Brain microvascular endothelial cell (primary cell): Measurements from ENCODE around the gene MAD1L1.

Source experiments
- DNase-seq: peaks from one replicate; pipeline ENCODE4 v3.0.0-alpha.2; 2020
- H3K27ac ChIP-seq: fragments of 250-450 bp; sonication (Bioruptor Pico); 2 replicates; pipeline ENCODE4 v1.5.1; 2020; ENCODE audit warnings: mild to moderate bottlenecking, moderate library complexity
- H3K27me3 ChIP-seq: fragments of 250-450 bp; sonication (Bioruptor Pico); replicated peaks from 2 replicates; pipeline ENCODE4 v1.5.1; 2020; ENCODE audit warnings: mild to moderate bottlenecking
- H3K36me3 ChIP-seq: fragments of 250-450 bp; sonication (Bioruptor Pico); replicated peaks from 2 replicates; pipeline ENCODE4 v1.5.1; 2020; ENCODE audit warnings: mild to moderate bottlenecking
- H3K4me3 ChIP-seq: 2 replicates; pipeline ENCODE4 v1.5.1; 2011; ENCODE audit warnings: low read depth, mild to moderate bottlenecking, control low read depth, low read length, moderate library complexity
- in situ Hi-C: cut with HindIII; loops from 2 replicates; pipeline ENCODE4 v1.10.0; 2017; ENCODE audit warnings: low sequenced_read_pairs, low pct_ligation_motif_present
- TF ChIP-seq, protein P1 (sequence below): IDR thresholded peaks from 2 replicates; pipeline ENCODE4 v1.5.1; 2011; ENCODE audit warnings: low read depth, mild to moderate bottlenecking, moderate library complexity, low read length, control low read depth, inconsistent platforms; ENCODE audit errors: missing control alignments

MAD1L1 gene

DNA sequence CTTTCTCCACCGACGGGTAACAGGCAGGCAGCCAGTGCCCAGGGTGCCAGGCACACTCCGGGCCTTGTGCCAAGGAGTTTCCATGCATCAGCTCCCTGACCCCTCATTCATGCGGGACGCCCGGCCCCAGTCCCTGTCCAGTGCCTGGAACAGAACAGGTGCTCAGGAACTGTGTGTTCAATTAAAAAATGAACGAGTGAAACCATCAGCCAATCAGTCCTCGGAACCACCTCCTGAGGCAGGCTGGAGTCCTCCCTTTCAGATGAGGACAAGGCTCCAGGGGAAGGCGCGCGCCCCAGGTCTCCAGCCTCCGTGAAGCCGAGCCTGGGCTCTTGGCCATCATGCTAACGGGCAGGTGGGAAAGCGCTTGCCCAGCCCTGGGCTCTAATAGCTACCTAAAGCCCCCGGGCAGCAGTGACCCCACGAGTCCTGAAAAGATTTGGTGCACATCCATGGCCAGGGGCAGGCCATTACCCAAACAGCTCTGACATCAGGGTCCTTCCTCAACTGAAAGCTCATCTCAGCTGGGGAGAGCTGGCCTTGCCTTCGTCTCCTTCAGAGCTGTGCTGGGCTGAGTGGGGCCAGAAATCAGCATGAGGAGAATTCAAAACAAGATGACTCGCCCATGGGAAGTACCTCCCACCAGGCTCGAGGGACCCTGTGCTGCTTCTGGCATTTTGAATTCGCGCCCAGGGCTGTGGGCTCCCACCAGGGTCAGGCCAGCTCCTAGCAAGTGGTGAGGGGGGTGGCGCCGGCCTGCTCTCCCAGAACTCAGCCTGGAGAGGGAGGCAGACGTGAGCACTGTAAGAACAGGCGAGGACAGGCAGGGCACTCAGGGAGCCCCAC, 200.5 kb downstream of the MAD1L1 start:
- DNase-seq, result no peak
- H3K36me3 ChIP-seq, result no peaks in the 10 kb centered on the region
- no peak overlapping the region for H3K4me3 ChIP-seq
- H3K27ac ChIP-seq, result no peak overlapping the region
- in situ Hi-C loops, result no loop called here
- H3K27me3 ChIP-seq, result no peaks in the 10 kb centered on the region
- TF ChIP-seq, protein P1, sequence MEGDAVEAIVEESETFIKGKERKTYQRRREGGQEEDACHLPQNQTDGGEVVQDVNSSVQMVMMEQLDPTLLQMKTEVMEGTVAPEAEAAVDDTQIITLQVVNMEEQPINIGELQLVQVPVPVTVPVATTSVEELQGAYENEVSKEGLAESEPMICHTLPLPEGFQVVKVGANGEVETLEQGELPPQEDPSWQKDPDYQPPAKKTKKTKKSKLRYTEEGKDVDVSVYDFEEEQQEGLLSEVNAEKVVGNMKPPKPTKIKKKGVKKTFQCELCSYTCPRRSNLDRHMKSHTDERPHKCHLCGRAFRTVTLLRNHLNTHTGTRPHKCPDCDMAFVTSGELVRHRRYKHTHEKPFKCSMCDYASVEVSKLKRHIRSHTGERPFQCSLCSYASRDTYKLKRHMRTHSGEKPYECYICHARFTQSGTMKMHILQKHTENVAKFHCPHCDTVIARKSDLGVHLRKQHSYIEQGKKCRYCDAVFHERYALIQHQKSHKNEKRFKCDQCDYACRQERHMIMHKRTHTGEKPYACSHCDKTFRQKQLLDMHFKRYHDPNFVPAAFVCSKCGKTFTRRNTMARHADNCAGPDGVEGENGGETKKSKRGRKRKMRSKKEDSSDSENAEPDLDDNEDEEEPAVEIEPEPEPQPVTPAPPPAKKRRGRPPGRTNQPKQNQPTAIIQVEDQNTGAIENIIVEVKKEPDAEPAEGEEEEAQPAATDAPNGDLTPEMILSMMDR, result no peak

DNA sequence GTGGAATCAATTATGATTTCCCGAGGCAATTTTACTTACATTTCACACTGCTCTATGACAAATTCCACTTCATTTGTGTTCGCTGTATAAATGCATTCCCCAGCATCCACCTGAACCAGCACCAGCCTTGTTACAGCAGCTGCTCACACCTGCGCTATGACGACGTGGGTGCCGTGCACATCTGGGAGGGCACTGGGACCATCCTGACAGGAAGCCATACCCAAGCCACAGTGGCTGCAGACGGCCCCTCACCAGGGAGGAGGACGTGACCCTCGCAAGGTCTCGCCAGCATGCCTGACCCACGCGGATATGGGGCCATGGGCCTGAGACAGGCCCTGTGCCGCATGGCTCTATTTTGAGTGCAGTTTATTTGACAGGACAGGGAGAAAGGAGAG, 201.3 kb downstream of the MAD1L1 start:
- no peak overlapping the region for H3K4me3 ChIP-seq
- H3K36me3 ChIP-seq, result no peaks in the 10 kb centered on the region
- H3K27me3 ChIP-seq, result no peaks in the 10 kb centered on the region
- in situ Hi-C loops, result no loop called here
- H3K27ac ChIP-seq, result no peak overlapping the region
- DNase-seq, result no peak
- TF ChIP-seq, protein P1, result no peak

DNA sequence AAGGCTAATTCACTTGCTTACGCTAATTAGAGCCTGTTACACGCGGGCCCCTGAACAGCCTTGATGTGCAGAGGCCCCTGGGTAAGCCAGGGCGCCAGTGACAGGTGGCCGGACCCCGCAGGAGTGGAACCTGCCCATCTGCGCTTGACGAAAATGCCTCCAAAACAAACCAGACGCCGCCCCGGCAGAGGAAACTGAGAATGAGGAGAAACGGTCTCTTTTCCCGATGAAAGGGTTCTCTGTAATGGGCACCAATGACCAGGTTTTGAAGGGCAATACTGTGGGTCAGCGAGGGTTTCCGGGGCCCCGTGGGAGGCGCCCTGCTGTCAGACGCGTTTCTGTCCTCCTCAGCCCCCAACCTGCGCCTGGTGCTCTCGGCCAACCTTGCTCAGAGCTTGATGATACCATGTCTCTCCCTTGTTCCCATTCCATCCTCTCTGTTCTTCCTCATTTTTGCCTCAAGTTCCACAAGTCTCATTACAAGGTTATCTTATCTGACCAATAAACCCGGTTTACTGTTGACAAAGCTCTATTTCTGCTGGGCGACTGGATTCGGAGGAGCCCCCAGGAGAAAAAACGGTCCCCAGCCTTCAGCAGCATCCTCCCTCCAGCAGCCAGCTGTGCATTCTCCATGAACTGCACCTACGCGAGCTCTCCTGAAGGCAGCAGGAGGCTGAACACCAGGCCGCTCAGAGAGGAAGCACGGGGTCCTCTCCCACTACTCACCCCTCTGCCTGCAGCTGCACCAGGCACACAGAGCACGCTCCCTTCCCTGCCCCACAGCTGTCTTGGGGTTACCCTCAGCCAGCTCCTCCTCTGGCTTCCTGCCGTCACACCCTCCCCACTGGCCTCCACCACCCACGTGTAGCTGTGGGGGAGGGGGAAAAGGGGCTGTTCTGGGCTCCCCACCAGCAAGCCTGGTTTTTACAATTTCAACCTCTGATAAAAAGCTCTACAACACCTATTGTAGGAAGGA, 202.0 kb downstream of the MAD1L1 start:
- Histone ChIP-seq H3K27ac (no peak overlapping the region), H3K36me3 (no peaks in the 10 kb centered on the region), H3K27me3 (no peaks in the 10 kb centered on the region), H3K4me3 (no peak overlapping the region)
- no peak for DNase-seq
- TF ChIP-seq, protein P1, result no peak
- in situ Hi-C loops, result no loop called here

DNA sequence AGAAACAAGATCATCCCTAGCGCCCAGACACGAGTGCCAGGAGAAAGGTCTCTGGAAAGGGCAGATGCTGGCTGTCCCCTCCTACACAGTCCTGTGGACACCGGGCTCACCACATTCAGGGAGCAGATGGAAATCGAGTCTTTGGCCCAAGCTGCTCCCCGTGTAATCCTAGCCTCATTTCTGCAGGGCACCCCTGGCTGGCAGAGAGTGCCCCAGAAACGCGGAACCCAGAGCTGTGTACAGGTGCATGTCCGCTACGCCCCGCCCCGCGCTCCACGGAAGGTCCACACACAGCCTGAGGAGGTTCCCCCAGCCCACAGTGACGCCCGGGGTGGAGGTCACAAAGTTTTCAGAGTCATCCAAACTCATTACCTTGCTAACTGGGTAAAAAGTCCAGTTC, 202.8 kb downstream of the MAD1L1 start:
- in situ Hi-C loops, result no loop called here
- no peak overlapping the region for H3K27ac ChIP-seq
- TF ChIP-seq, protein P1, result no peak
- H3K27me3 ChIP-seq, result no peaks in the 10 kb centered on the region
- H3K36me3 ChIP-seq, result no peaks in the 10 kb centered on the region
- DNase-seq, result no peak
- no peak overlapping the region for H3K4me3 ChIP-seq

DNA sequence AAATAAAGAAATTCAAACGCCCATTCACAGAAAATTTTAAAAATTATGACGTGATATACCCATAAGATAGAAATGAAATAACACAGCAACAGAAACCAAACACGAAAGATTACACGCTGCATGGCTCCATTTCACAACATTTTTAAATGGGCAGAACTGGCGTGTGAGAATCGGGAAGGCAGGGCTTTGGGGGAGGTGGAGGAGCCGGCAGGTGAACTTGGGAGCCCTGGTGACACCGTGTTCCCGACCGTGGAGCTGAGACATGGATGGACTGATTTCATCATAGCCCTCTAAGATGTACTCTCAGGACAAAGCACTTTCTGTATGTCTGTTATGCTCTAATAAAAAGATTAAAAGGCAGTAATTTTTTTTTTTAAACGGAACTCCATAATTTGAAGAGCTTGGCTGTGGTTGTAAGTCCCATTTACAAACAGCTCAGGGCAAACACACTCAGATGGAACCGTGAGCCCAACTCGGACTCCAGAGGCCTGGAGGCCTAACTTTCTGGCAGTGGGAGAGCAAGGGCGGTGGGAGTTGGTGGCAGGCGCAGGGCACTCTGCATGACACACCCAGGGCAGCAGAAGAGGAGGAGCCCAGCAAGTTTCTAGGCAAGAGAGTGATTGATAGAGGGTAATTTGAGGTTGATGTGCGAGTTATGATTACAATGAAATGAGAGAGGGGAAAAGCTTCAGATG, 203.4 kb downstream of the MAD1L1 start:
- Histone ChIP-seq H3K36me3 (no peaks in the 10 kb centered on the region), H3K27me3 (no peaks in the 10 kb centered on the region), H3K4me3 (no peak overlapping the region), H3K27ac (no peak overlapping the region)
- TF ChIP-seq, protein P1, result no peak
- in situ Hi-C loops, result no loop called here
- DNase-seq, result no peak
